OCI-LY1 (cell line): ENCODE measurements around the gene HLA-DQA2.

Source experiments
- CTCF ChIP-seq: fragments of 200-600 bp; sonication (generic), shearing (Covaris generic); IDR thresholded peaks from 2 replicates; pipeline ENCODE4 v1.5.1; 2017; ENCODE audit warnings: mild to moderate bottlenecking, antibody characterized with exemption, low read length, moderate library complexity, mixed read lengths
- EZH2 ChIP-seq: fragments of 200-600 bp; sonication (generic), shearing (Covaris generic); IDR thresholded peaks from 2 replicates; pipeline ENCODE4 v1.8.0; 2017; ENCODE audit warnings: borderline replicate concordance, mixed run types, mild to moderate bottlenecking, antibody characterized with exemption, low read length, moderate library complexity, mixed read lengths

- TF ChIP-seq CTCF (no peak), EZH2 (no peak)
Observed at GRCh38 chr6:32718879-32719278, 22.3 kb upstream of the HLA-DQA2 start.
